Nephron progenitor cell (in vitro differentiated cells): ENCODE measurements around the gene SGPP2.
"Not testable (repeated sequence)": the region's sequence is repeated elsewhere in the genome, so short reads cannot be mapped to it uniquely, and the experiment has no call there.

ENCODE experiments used
- DNase-seq: peaks from one replicate; pipeline ENCODE4 v3.0.0; 2021
- H3K27ac Mint-ChIP-seq: 2 replicates; pipeline ENCODE4 v1.8.0; 2021; ENCODE audit warnings: mild to moderate bottlenecking, moderate library complexity, mixed read lengths
- H3K27me3 Mint-ChIP-seq: 2 replicates; pipeline ENCODE4 v1.8.0; 2021; ENCODE audit warnings: mild to moderate bottlenecking, low read depth, mixed read lengths; ENCODE audit not compliant: poor library complexity
- H3K36me3 Mint-ChIP-seq: 2 replicates; pipeline ENCODE4 v1.8.0; 2021; ENCODE audit warnings: low read depth, mixed read lengths
- H3K4me1 Mint-ChIP-seq: 2 replicates; pipeline ENCODE4 v1.8.0; 2021; ENCODE audit warnings: mixed read lengths
- H3K4me3 Mint-ChIP-seq: 2 replicates; pipeline ENCODE4 v1.8.0; 2021; ENCODE audit warnings: mild to moderate bottlenecking, moderate library complexity, mixed read lengths
- H3K9me3 Mint-ChIP-seq: 2 replicates; pipeline ENCODE4 v1.8.0; 2021; ENCODE audit warnings: mild to moderate bottlenecking, moderate library complexity, mixed read lengths
- TF ChIP-seq, protein P1 (sequence below): fragments of 200-600 bp; sonication (generic); IDR thresholded peaks from 2 replicates; pipeline ENCODE4 v1.5.0; 2021; ENCODE audit warnings: antibody characterized with exemption

The SGPP2 gene

DNA sequence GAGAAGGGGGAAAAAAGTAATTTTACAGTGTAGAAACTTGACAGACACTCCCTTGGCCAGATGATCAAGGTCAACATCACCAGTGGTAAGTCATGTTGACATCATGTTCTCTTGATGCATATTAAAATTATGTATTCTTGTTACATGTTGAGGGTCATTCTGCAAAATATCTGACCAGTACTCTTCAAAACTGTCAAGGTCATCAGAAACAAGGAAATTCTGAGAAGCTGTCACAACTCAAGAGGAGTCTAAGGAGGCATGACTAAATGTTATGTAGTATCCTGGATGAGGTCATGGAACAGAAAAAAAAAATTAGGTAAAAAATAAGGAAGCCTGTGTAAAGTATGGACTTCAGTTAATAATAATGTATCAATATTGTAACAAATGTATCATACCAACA lies 6.3 kb downstream of the SGPP2 start:
- H3K4me3 Mint-ChIP-seq, result no peak overlapping the region
- TF ChIP-seq, protein P1, sequence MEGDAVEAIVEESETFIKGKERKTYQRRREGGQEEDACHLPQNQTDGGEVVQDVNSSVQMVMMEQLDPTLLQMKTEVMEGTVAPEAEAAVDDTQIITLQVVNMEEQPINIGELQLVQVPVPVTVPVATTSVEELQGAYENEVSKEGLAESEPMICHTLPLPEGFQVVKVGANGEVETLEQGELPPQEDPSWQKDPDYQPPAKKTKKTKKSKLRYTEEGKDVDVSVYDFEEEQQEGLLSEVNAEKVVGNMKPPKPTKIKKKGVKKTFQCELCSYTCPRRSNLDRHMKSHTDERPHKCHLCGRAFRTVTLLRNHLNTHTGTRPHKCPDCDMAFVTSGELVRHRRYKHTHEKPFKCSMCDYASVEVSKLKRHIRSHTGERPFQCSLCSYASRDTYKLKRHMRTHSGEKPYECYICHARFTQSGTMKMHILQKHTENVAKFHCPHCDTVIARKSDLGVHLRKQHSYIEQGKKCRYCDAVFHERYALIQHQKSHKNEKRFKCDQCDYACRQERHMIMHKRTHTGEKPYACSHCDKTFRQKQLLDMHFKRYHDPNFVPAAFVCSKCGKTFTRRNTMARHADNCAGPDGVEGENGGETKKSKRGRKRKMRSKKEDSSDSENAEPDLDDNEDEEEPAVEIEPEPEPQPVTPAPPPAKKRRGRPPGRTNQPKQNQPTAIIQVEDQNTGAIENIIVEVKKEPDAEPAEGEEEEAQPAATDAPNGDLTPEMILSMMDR, result no peak
- peaks cover 56% of the 10 kb centered on the region for H3K4me1 Mint-ChIP-seq
- DNase-seq, result no peak
- H3K27me3 Mint-ChIP-seq, result peaks cover 48% of the 10 kb centered on the region
- H3K27ac Mint-ChIP-seq, result no peak overlapping the region
- H3K9me3 Mint-ChIP-seq, result peaks cover 20% of the 10 kb centered on the region
- peaks cover 9% of the 10 kb centered on the region for H3K36me3 Mint-ChIP-seq

GRCh38 chr2:222431869-222432268 lies 7.5 kb downstream of the SGPP2 start:
- Mint-ChIP-seq H3K4me1 (peaks cover 44% of the 10 kb centered on the region), H3K27me3 (peaks cover 36% of the 10 kb centered on the region), H3K4me3 (no peak overlapping the region), H3K9me3 (peaks cover 21% of the 10 kb centered on the region), H3K36me3 (peaks cover 9% of the 10 kb centered on the region), H3K27ac (no peak overlapping the region)
- no peak for DNase-seq
- TF ChIP-seq, protein P1, result no peak

DNA sequence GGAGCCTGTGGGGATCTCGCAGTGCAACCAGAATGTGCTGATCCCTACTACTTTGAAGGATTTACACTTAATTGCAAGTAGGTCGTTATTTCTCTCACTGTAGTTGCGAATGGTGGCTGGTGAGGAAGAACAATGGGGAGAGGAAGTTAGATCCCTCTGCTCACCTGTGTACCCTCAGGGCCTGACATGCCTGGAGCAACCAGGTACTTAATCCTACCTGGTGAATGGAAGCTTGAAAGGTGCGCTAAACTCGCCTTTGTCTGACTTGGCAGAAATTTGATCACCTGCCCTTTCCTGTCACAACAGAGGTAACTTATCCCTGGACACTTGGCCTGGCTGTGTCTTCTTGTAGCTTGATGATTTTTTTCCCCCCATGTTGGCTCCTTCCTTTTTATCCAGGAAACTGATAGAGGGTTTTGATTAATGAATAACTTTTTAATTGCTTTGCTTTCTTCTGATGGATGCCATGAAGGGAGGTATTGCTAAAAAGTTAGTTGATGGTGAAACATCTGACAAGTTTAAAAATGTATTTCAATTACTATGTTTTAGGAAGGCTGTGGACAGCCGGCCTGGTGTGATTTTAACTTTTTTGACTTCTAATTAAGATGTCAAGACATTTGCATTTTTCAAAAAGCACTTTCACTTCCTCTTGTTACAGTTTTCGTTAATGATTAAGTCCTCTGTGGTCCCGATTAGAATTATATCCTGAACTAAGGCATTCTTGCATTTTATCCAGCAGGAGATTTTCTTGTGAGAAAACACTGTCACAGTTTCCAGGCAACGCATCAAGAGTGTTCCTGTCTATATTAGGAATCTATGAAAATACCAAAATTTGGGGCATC lies 9.2 kb downstream of the SGPP2 start:
- TF ChIP-seq, protein P1, result no peak
- DNase-seq, result no peak
- Mint-ChIP-seq H3K9me3 (peaks cover 21% of the 10 kb centered on the region), H3K36me3 (peaks cover 13% of the 10 kb centered on the region), H3K27ac (peak overlapping the region; percentile 78), H3K4me3 (peak overlapping the region; percentile 43), H3K4me1 (peaks cover 29% of the 10 kb centered on the region), H3K27me3 (peaks cover 34% of the 10 kb centered on the region)

DNA sequence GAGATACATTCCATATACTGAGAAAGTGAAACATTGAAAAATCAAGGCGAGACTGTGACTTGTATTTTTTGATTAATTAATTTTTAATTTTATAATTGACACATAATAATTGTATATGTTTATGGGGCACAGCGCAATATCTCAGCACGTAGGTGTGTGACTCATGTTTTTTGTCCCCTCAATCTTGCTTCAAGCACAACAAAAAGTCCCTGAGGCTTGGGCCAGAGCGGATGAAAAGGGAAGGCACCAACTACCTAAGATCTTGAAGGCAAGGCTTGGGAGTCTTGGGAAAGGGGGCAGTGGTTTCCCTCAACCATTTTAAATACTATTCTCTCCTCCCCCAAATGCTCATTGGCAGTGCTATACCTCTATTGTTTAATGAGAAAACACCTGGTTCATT lies 9.9 kb downstream of the SGPP2 start:
- Mint-ChIP-seq H3K27me3 (peaks cover 29% of the 10 kb centered on the region), H3K4me1 (peaks cover 29% of the 10 kb centered on the region), H3K27ac (no peak overlapping the region), H3K36me3 (peaks cover 13% of the 10 kb centered on the region), H3K4me3 (no peak overlapping the region), H3K9me3 (peaks cover 19% of the 10 kb centered on the region)
- TF ChIP-seq, protein P1, result no peak
- DNase-seq, result no peak

DNA sequence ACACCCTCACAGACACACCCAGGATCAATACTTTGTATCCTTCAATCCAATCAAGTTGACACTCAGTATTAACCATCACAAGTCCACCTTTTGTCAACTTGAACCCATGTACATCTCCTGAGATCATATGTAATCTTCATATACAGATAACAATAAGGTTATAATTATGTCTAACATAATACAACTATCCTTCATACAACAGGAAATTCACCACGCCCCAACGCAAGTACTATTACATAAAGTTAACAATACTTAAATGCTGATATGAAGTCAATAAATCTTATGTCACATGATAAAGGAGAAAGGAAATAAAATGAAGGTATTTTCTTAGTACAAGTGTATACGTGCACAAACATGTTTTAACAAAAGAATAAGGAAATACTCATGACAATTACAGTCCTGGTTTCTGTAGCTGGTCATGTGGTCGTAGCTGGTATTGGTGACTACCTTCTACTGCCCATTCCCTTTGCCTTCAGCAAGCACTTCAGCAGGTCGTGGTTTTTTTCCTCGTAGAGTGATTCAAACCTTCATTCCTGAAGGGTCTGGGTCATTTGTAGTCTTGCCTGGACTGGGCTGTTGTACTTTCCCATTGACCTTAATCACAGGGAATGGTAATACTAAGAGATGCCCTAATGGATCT lies 11.2 kb downstream of the SGPP2 start:
- H3K4me3 Mint-ChIP-seq, H3K9me3 Mint-ChIP-seq, DNase-seq, H3K36me3 Mint-ChIP-seq, H3K27ac Mint-ChIP-seq: not testable (repeated sequence)
- peaks cover 21% of the 10 kb centered on the region for H3K27me3 Mint-ChIP-seq
- peaks cover 40% of the 10 kb centered on the region for H3K4me1 Mint-ChIP-seq

GRCh38 chr2:222436040-222436413 lies 11.7 kb downstream of the SGPP2 start:
- Mint-ChIP-seq H3K27me3 (peaks cover 19% of the 10 kb centered on the region), H3K36me3 (peaks cover 5% of the 10 kb centered on the region), H3K4me3 (no peak overlapping the region), H3K9me3 (peaks cover 5% of the 10 kb centered on the region), H3K27ac (no peak overlapping the region), H3K4me1 (peaks cover 45% of the 10 kb centered on the region)
- no peak for DNase-seq
- TF ChIP-seq, protein P1, result no peak
